Activated CD8-positive, alpha-beta memory T cell treated with anti-CD3 and anti-CD28 coated beads, Interleukin-2, amount 50 U/mL, for 48 hours (primary cell): ENCODE results near the gene ZNF692.
A peak's percentile ranks its signal among the peaks of the same experiment; 100 is the strongest.

ENCODE experiments used
- DNase-seq: peaks from one replicate; pipeline ENCODE4 v3.0.0-alpha.2; 2020

The ZNF692 gene

DNA sequence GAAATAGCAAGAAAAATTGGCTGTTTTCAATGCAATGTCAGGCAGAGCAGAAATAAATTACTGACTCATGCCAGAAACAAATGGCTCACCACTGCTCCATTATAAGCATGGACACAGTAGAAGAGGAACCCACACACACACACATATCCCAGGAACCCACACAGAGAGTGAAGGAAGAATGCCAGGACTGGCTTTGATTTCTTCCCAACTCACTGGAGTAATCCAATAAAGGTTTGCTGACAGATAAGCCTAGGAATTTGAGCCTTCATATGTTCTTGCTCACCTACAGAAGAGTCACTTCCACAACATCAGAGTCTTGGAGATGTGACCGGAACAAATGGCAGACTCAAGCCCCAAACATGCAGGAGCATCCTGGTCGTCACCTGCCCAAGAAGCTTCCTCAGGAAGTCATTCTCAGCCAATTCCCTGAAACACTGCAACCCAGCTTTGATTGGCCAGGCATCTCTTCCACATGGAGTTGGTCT is 35.3 kb downstream of the ZNF692 start:
- peak; percentile 18 for DNase-seq

DNA sequence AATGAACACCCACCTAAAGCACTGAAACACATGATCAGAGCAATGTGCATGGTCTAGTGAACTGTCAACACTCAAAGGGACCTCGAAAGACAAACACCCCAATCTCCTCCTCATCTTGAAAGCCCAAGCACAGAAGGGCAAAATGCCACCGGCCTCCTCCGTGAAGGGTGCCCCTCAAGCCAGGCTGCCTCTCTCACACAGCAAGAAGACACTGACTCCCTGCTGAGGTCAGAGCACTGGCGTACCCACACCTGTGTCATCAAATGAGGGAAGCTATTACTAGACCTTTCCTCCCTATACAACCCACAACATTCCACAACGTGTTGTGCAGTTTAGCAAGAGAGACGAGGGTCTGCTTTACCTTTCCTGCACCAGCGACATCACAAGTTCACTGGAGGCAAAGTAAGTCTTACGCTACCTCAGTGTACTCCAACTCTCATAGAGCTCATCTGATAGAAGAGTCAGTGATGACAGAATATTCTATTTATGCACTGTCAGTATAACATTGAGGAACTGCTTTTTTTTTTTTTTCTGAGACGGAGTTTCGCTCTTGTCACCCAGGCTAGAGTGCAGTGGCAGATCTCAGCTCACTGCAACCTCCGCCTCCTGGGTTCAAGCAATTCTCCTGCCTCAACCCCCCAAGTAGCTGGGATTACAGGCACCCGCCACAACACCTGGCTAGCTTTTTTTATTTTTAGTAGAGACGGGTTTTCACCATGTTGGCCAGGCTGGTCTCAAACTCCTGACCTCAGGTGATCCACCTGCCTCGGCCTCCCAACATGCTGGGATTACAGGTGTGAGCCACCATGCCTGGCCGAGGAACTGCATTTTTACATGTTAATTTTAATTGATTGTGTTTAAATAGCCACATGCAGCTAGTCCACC is 36.5 kb downstream of the ZNF692 start:
- peak; percentile 44 for DNase-seq

DNA sequence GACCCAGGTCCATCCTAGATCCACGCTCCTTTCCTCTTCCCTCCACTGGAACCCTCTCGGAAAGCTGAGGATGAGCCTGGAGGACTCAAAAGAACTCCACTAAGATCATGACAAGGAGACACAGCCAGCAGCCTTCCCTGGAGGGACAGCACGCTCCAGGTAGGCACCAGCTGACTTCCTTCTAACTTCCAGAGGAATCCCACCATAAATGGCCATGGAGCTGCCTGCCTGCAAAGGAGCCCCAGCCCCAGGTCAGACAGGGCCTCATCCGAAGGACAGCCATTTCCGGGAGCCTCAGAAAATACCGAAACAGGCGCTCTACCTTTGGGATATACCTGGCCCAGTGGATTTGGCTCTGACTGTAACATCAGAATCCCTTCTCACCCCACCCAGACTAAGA is 37.2 kb downstream of the ZNF692 start:
- peak; percentile 34 for DNase-seq

DNA sequence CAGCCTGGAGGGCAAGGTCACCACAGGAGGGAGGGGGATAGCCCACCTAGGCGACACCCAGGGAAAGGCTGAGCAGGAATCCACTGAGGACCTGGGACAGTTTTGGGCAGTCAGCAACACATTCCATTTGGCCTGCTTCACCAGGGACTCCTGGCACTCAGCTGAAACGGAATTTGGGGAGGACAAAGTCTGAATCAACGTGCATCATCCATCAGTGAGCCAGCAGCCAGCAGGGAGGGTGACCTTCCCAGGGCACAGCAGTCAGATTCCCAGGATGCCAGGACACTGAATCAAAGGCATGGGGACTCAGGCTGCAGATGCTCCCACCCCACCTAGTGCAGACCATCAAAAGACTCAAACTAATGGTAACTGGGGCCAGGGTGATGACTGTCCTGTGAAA is 37.8 kb downstream of the ZNF692 start:
- DNase-seq, result peak; percentile 38

DNA sequence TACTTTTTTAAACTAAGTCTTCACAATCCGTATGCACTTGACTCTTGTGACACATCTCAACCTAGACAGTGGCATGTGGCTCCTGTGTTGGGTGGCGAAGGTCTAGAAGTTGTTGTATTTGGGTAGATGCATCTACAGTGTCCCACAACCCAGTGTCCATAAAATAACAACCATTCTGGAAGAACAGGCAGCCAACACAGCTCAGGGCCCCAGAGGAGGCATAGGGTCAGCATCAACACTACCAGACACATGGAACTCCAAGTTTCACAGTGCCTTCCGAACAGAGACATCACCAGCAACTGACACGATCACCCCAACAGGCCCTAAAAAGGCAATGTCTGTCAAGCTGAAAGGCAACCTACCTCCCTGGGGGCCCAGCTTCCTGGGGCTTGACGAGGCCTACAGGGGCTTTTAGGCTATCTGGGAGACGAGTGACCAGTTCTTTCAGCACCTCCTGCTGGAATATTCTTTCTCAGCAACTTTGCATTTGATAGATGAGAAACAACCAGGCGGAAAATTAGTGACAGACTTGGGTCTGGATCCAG is 38.8 kb downstream of the ZNF692 start:
- DNase-seq, result peak; percentile 46

DNA sequence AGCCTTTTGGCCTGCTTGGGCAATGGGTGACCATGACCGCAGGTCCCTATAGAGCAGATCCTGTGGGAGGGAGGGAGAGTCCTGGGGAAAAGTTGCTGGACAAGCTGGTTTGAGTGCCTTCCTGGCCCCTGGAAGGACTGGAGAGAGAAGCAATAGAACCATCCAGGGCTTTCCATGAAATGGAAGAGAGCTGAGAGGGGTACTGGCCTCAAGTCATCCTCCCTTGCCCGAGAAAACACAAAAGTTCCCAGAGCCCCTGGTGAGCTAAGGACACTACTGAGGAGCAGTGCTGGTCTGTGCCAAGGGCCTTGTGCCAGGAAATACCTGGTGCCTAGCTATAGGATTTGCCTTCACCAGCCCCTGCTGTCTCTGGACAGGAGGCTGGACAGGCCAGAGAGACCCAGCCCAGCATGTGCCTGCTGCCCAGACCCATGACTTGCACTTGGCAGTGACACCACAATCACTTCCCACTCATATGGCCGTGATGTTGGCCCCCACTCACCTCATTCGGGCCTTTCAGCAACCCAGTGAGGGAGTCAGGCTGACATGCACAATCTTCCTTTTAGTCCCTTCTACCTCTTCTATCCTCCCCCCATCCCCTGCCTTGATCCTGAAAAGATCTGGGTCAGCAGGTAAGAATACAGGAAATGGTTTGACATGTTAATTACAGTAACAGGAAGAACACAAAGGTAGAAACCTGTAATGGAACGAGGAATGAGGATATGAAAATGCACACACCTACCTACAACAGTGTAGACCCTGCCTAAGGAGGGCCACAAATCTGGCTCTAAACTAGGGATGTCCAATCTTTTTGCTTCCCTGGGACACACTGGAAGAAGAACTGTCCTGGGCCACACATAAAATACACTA is 40.1 kb downstream of the ZNF692 start:
- DNase-seq, result peak; percentile 40

DNA sequence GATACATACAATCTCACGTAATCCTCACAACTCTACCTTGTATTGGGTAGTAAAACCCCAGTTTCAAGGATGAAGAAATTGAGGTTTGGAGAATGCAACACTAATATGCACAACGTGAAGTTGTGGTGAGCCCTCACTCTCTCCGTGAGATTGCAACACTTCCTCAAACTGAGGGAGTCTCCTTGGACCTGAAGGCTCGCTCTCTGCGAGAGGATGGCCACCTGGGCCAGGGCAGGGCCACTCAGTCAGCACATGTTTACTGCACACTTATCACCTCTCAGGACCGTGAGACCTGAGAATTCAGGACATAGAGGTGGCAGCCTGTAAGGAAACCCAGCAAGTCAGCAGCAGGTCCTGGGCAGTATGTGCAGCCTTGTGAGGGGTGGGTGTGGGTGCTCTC is 41.8 kb downstream of the ZNF692 start:
- DNase-seq, result peak; percentile 45

DNA sequence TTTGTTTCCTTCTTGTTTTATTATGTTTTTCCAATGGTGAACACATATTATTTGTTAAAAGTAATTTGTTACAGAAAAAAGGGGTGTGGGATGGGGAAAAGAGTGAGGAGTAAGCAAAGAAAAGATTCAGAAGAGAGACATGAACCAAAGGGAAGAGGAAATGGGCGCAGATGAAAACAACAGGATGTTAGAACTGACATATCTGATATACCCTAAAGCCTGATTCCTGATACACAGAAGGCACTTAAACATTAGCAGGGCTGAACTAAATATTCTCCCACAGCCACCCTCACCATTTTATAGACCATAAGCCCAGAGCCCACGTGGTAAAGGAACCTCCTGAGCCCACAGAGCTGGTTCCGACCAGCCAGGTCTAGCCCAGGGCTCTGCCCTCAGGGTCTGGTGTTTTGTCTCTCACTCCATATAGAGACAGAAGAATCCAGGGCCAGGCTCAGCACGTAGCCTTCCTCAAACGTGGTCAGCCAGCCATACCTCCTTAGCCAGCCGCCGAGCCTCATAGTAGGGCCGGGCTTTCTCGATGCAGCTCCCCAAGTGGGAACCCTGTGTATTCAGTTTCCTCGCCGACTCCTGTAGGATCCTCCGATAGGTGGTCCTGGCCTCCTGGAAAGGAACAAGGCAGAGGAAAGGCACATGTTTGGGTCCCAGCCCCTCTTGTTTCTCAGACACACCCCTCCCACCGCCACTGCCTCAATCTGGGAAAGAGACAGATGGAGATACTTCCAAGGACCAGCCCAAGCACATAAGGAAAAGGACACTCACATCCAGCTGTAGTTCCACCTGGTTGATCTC is 42.6 kb downstream of the ZNF692 start:
- DNase-seq, result peak; percentile 44

DNA sequence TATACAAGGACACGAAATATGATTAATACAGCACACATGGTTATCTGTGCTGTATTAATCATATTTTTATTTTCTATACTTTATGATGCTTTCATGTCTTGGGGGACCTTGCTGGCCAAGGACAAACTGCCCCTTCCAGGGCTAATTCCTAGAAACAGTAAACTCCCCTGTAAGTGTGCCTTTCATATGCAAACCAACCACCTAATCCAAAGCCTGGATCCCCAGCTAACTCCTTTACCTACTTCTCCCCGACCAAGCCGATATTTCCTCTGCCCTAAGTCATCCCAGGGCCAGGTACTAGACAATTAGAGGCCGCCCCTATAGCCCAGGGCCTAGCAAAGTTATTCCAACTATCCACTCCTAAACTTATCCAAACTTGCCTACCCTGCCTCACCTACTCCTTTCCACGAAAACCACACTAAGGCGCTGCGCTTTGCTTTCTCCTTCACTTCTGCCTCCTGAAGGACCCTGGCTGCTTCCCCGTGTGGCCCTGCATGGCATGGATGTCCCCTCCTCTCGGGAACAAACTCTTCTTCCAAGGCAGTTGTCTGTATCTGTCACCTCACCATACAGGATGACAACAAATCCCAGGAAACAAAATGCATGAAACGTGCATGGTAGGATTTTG is 43.4 kb downstream of the ZNF692 start:
- DNase-seq, result peak; percentile 22

DNA sequence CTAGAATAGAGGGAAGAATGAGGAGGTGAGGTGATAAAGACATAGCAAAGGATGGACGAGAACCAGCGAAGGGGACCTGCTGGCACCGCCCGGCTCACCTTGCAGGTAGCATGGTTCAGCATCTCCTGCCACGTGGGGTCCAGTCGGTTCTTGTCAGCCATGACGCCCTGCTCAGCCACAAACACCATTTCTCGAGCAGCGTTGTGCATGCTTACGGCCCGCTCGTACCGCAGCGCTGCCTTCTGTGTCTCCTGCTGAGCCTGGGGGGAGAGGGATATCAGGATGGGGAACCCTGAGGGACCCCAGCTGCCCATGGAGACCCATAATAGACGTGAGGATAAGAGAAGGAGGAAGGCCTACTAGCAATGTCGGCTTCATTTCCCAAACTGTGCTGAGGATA is 44.5 kb downstream of the ZNF692 start:
- no peak for DNase-seq

DNA sequence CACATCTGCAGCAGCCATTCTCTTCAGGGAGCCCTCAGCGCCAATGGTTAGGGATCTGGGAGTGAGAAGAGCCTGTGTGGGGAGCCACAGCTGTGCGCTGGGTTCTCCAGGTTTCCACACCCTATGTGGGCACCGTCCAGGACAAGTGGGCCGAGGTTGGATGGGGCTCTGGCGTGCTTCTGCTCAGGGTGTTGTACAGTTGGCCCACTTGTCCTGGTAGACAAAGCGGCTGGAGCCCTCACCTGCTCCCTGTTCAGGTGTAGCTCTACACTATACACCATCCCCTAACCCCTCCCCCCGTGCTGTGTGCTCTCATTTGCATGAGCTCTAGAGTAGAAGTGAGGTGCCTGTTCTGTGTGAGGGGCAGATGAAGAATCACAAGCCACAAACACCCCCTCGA is 45.3 kb downstream of the ZNF692 start:
- DNase-seq, result no peak

DNA sequence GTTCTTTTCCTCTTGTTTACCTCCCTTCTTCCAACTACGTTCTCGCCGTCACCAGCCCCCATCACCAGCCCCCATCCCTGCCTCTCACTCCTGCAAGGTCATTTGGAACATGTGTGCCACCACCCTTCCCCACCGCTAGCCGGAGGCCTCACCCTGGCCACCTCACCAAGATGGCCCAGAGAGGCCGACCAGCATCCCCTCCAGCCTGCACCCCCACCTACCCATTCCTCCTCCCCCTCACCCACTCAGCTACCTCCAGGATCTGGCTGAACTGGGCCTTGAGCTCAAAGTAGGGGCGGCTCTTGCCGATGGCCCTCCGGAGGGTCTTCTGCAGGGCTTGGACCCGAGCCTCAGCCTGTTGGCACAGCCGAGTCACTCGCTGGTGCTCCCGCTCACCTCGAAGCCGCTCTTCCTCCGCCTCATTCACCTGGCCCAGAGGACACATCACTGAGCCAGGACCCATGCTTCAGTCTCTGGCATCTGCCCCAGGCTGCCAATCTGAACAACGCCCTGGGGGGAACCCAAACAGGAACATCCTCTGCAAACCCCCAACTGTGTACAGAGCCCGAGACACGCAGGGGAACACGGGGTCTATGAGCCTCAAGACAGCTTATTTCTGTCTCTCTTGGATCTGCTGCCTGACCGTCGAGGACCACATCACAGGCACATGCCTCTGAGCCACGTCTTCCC is 46.0 kb downstream of the ZNF692 start:
- DNase-seq, result no peak

DNA sequence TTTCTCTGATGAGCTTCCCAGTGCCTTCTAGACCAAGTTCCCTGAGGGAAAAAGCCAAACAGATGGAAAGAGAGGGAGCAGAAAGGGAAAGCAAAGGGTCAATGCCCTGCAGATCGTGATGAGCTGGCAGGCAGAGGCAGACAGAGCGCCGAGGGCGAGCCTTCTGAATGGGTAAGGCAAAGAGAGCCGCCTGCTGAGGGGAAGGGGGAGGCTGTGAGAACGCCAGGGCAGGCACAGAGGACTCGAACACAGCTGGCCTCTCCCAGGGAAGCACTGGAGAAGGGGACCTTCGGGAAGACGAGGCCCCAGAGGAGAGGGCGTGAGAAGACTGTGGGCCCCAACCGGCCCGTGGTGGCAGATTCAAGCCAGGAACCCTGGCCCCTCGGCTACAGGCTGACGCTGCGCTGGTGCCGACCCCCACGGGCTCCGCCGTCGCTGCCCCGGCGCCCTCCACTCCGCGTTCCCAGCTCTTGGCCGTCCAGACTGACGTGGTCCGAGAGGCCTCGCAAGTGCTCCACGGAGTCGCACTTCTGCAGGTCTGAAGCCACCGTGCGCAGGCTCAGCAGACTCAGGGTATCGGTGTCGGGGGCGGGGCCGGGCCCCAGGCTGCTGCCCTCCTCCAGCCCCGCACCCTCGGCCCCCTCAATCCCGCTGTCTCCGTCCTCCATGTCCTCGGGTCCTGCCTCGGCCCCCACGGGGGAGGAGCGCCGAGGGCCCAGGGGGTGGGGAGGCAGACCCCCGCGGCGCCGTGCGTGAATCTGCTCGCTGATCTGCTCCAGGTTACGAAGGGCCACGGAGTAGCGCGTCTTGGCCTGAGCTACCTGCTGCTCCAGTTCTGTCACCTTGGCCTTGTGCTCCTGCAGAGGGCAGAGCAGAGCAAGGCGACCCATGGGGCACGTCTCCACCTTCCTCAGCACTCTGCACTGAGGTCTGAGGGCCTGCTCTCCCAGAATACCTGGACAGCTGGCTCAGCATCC is 47.1 kb downstream of the ZNF692 start:
- no peak for DNase-seq

DNA sequence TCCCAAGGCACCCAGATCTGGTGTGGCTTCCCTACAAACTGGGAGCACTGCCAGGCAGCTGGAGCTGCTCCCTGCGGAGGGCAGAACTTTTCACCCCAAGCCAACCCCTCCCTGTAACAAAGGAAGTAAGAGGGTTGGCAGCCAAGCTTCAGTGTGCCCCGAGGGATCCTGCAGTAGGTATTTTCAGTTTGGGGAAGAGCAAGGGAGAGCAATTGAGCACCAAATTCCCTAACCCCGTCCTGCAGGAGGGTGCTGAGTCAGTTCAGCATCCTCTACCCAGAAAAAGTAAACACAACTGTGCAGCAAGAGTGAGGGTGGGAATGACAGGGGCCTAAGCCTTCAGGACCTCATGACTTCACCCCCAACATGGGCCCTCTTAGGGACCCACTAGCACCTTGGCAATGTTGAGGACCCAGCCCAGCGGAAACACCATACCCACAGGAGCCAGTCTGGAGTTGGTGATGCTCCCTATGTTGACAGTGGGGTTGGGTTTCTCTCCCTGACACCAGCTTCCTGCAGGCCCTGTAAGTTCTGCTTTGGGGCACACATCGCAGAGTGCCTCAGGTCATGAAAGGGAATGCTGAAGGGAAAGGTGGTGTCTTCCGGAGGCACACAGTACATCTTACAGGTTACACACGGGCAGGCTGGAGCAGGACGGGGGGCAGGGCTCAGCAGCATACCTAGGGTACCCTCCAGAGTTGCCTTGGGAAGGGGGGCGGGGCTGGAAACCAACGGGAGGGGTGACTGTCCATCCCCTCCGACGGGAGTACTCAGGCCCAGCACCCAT is 48.0 kb downstream of the ZNF692 start:
- no peak for DNase-seq

DNA sequence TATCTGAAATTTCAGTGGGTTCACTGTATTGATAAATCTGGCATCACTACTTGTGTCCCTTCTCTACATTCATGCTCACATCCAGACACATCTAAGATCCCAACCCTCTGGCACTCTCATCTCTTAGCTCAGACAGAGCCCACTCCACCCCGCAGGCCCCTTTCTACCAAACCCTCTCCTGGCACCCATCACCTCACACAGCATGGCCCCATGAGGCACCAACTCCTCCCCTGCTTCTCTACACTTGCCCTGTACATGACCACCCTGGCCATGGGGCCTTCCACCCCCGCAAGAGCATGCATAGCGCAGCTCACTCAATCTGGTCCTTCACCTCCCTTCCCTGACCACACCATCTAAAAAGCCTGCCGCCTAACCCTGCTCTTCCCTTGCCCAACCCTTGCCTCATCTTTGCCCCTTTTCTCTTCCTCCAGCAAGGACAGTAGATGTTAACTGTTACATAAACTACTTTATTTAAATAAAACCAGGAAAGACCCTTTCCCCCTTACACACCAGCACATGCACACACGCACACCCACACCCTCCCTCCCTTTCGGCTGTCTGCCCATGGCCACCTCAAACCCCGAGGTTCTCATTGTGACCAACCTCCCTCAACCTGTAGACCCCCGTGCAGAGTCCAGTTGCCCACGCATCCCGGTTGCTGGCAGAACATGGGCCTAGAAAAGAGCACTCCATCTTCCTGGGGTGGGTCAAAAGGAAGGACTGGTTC is 48.7 kb downstream of the ZNF692 start:
- DNase-seq, result no peak

DNA sequence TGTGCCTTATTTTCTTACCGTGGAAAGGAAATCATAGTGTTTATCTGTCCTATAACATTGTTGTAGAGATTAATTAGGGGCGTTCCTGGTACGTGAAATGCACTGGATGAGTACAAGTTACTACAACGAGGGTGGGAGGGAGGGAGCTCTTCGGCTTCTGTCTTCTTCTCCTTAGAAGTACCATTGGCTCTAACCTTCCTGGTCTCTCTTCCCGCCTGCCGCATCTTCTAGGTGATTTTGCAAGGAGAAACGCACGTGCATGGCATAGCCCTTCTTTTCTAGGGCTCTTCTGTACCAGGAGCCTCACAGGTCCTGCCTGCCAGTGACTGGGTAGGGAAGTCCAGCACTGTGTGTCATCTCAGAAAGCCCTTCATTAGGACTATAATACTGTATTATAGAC is 50.0 kb downstream of the ZNF692 start:
- no peak for DNase-seq

DNA sequence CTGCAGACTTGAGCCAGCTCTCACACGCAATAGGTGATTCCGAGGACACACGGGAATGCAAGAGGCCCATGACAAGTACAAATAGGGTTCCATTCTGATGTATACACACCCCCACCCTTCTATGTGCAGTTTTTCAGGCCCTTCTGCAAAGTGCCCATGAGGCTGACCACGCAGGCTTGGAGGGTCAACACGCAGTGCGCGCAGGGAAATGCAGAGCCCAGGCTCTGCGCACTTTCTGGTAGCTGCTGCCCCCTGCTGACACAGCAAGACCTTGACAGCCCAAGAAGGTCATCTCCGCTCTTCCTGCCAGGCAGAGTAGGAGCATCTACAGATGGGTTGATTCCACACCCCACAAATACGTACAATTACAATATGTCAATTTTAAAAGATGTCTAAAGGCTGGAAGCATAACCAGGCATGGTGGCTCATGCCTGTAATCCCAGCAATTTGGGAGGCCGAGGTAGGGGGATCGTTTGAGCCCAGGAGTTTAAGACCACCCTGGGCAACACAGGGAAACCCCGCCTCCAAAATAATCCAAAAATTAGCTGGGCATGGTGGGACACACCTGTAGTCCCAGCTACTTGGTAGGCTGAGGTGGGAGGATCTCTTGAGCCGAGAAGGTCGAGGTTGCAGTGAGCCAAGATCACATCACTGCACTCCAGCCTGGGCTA is 51.7 kb downstream of the ZNF692 start:
- DNase-seq, result peak; percentile 80

DNA sequence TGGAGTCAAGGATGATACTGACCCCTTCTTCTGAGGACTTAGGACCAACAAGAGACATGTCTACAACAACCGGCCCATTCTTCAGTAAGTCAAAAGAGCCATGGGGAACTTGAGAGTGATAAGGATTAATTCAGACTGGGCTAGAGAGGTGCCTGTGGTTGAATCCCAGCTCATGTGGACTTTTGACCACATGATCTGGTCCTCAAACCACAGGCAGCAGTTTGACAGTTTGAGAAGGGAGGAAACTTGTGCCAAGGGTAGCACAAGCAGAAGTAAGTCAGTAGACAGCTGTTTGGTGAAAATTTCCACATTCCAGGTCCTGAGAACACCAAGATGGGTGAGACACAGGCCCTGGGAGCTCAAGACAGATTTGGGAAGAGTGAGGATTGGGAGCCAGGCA is 53.0 kb downstream of the ZNF692 start:
- peak; percentile 43 for DNase-seq
